LNCaP clone FGC (cell line): ENCODE data around the gene MLN.

ENCODE experiments used
- DNase-seq: peaks from one replicate; pipeline ENCODE4 v3.0.0-alpha.2; 2011; ENCODE audit warnings: low read depth
- H3K4me3 ChIP-seq: 2 replicates; pipeline ENCODE4 v1.5.1; 2011; ENCODE audit warnings: mild to moderate bottlenecking, low read depth, low read length, control low read depth
- CTCF ChIP-seq: IDR thresholded peaks from 2 replicates; pipeline ENCODE4 v1.5.1; 2012; ENCODE audit warnings: mild to moderate bottlenecking; ENCODE audit not compliant: control insufficient read depth, insufficient read depth; ENCODE audit errors: extremely low read depth

Gene MLN

GRCh38 chr6:33803571-33804053 lies at the start of gene MLN:
MLN (minus strand) TSS chr6:33804003; CDS start chr6:33801163, 2,840 bp downstream.
- no peak for TF ChIP-seq CTCF
- H3K4me3 ChIP-seq: no peak within 1 kb of the TSS
- no peak for DNase-seq

GRCh38 chr6:33853026-33853425 lies 49.2 kb upstream of the MLN start:
- no peak for TF ChIP-seq CTCF
- no peak for DNase-seq
- H3K4me3 ChIP-seq: no peak overlapping the region

GRCh38 chr6:33851959-33852358 lies 48.2 kb upstream of the MLN start:
- H3K4me3 ChIP-seq: no peak overlapping the region
- DNase-seq: no peak
- peak; percentile 54 for TF ChIP-seq CTCF

- H3K4me3 ChIP-seq: no peak overlapping the region
- no peak for TF ChIP-seq CTCF
- no peak for DNase-seq
These were observed 47.2 kb upstream of the MLN start for GRCh38 chr6:33850869-33851541.

- no peak for TF ChIP-seq CTCF
- no peak for DNase-seq
- no peak overlapping the region for H3K4me3 ChIP-seq
These were observed 46.5 kb upstream of the MLN start for GRCh38 chr6:33850296-33850695.

- no peak for DNase-seq
- H3K4me3 ChIP-seq: no peak overlapping the region
- no peak for TF ChIP-seq CTCF
These were observed 45.8 kb upstream of the MLN start for GRCh38 chr6:33849500-33850075.
